IPS-18a (cell line): ENCODE measurements around the gene LDLRAD4.

Experiments
- H3K27ac ChIP-seq: one replicate; pipeline ENCODE4 v1.5.1; 2013; ENCODE audit warnings: low read length
- H3K27me3 ChIP-seq: one replicate; pipeline ENCODE4 v1.6.1; 2013; ENCODE audit warnings: mild to moderate bottlenecking, low read length; ENCODE audit not compliant: control insufficient read depth, insufficient read depth
- H3K36me3 ChIP-seq: one replicate; pipeline ENCODE4 v1.6.1; 2013; ENCODE audit warnings: low read depth, low read length; ENCODE audit not compliant: control insufficient read depth
- H3K4me1 ChIP-seq: one replicate; pipeline ENCODE4 v1.6.1; 2013; ENCODE audit warnings: low read depth, low read length; ENCODE audit not compliant: control insufficient read depth
- H3K4me3 ChIP-seq: one replicate; pipeline ENCODE4 v1.5.1; 2013; ENCODE audit warnings: low read length
- H3K9ac ChIP-seq: one replicate; pipeline ENCODE4 v1.6.1; 2013; ENCODE audit warnings: mild to moderate bottlenecking, low read length, moderate library complexity
- H3K9me3 ChIP-seq: one replicate; pipeline ENCODE4 v1.6.1; 2013; ENCODE audit warnings: low read depth, low read length; ENCODE audit not compliant: control insufficient read depth

Gene LDLRAD4

GRCh38 chr18:13437796-13438506 is 219.4 kb downstream of the LDLRAD4 start:
- H3K4me1 ChIP-seq = no peaks in the 10 kb centered on the region
- no peak overlapping the region for H3K4me3 ChIP-seq
- no peak overlapping the region for H3K9ac ChIP-seq
- no peaks in the 10 kb centered on the region for H3K36me3 ChIP-seq
- H3K27ac ChIP-seq = no peak overlapping the region
- no peaks in the 10 kb centered on the region for H3K27me3 ChIP-seq
- no peaks in the 10 kb centered on the region for H3K9me3 ChIP-seq

- H3K9ac ChIP-seq = no peak overlapping the region
These were observed 220.0 kb downstream of the LDLRAD4 start for GRCh38 chr18:13438507-13439056.

GRCh38 chr18:13439461-13439860 is 220.9 kb downstream of the LDLRAD4 start:
- H3K4me3 ChIP-seq = no peak overlapping the region
- no peaks in the 10 kb centered on the region for H3K9me3 ChIP-seq
- no peaks in the 10 kb centered on the region for H3K36me3 ChIP-seq
- H3K27ac ChIP-seq = no peak overlapping the region
- H3K9ac ChIP-seq = no peak overlapping the region
- H3K4me1 ChIP-seq = no peaks in the 10 kb centered on the region
- no peaks in the 10 kb centered on the region for H3K27me3 ChIP-seq

More at GRCh38 chr18:13438507-13439056, 220.0 kb downstream of the LDLRAD4 start:
- H3K9me3 ChIP-seq = no peaks in the 10 kb centered on the region
- H3K4me1 ChIP-seq = no peaks in the 10 kb centered on the region
- H3K36me3 ChIP-seq = no peaks in the 10 kb centered on the region
- no peak overlapping the region for H3K27ac ChIP-seq
- H3K27me3 ChIP-seq = no peaks in the 10 kb centered on the region
- H3K4me3 ChIP-seq = no peak overlapping the region

GRCh38 chr18:13440277-13441248 is 222.0 kb downstream of the LDLRAD4 start:
- Histone ChIP-seq H3K4me1 (no peaks in the 10 kb centered on the region), H3K4me3 (no peak overlapping the region), H3K27ac (no peak overlapping the region), H3K9ac (no peak overlapping the region), H3K36me3 (no peaks in the 10 kb centered on the region), H3K27me3 (no peaks in the 10 kb centered on the region), H3K9me3 (no peaks in the 10 kb centered on the region)

GRCh38 chr18:13441736-13442135 is 223.2 kb downstream of the LDLRAD4 start:
- H3K4me3 ChIP-seq = no peak overlapping the region
- no peak overlapping the region for H3K9ac ChIP-seq
- H3K4me1 ChIP-seq = peaks cover 6% of the 10 kb centered on the region
- H3K36me3 ChIP-seq = no peaks in the 10 kb centered on the region
- H3K9me3 ChIP-seq = no peaks in the 10 kb centered on the region
- no peak overlapping the region for H3K27ac ChIP-seq
- peaks cover 5% of the 10 kb centered on the region for H3K27me3 ChIP-seq

GRCh38 chr18:13442451-13442850 is 223.9 kb downstream of the LDLRAD4 start:
- Histone ChIP-seq H3K9ac (no peak overlapping the region), H3K27ac (no peak overlapping the region), H3K36me3 (no peaks in the 10 kb centered on the region), H3K27me3 (peaks cover 6% of the 10 kb centered on the region), H3K9me3 (no peaks in the 10 kb centered on the region), H3K4me3 (no peak overlapping the region), H3K4me1 (peaks cover 9% of the 10 kb centered on the region)

- H3K27me3 ChIP-seq = peaks cover 17% of the 10 kb centered on the region
- H3K36me3 ChIP-seq = no peaks in the 10 kb centered on the region
- peaks cover 16% of the 10 kb centered on the region for H3K4me1 ChIP-seq
- no peaks in the 10 kb centered on the region for H3K9me3 ChIP-seq
- H3K27ac ChIP-seq = no peak overlapping the region
- no peak overlapping the region for H3K4me3 ChIP-seq
- no peak overlapping the region for H3K9ac ChIP-seq
These were observed 225.0 kb downstream of the LDLRAD4 start for GRCh38 chr18:13443552-13443951.

- Histone ChIP-seq H3K27me3 (peaks cover 21% of the 10 kb centered on the region), H3K9me3 (no peaks in the 10 kb centered on the region), H3K9ac (no peak overlapping the region), H3K36me3 (no peaks in the 10 kb centered on the region), H3K27ac (no peak overlapping the region), H3K4me1 (peaks cover 16% of the 10 kb centered on the region), H3K4me3 (no peak overlapping the region)
These were observed 226.1 kb downstream of the LDLRAD4 start for GRCh38 chr18:13444430-13445240.

- H3K27ac ChIP-seq = no peak overlapping the region
- H3K27me3 ChIP-seq = peaks cover 21% of the 10 kb centered on the region
- H3K9me3 ChIP-seq = no peaks in the 10 kb centered on the region
- peaks cover 16% of the 10 kb centered on the region for H3K4me1 ChIP-seq
- H3K9ac ChIP-seq = no peak overlapping the region
- no peaks in the 10 kb centered on the region for H3K36me3 ChIP-seq
- no peak overlapping the region for H3K4me3 ChIP-seq
These were observed 226.8 kb downstream of the LDLRAD4 start for GRCh38 chr18:13445241-13445897.

- Histone ChIP-seq H3K27ac (no peak overlapping the region), H3K9ac (no peak overlapping the region), H3K4me3 (no peak overlapping the region), H3K9me3 (no peaks in the 10 kb centered on the region), H3K27me3 (peaks cover 28% of the 10 kb centered on the region), H3K36me3 (no peaks in the 10 kb centered on the region), H3K4me1 (peaks cover 18% of the 10 kb centered on the region)
These were observed 227.5 kb downstream of the LDLRAD4 start for GRCh38 chr18:13446024-13446423.
